NCI-H2081 treated with DMSO at 0.1 percent for 48 hours (cell line): Measurements from ENCODE around the gene OGN.
A peak's percentile ranks its signal among the peaks of the same experiment; 100 is the strongest.
"Not testable (repeated sequence)": the region's sequence is repeated elsewhere in the genome, so short reads cannot be mapped to it uniquely, and the experiment has no call there.

Experiments used
- DNase-seq: peaks from one replicate; lab custom pipeline; 2025; lab: John Stamatoyannopoulos, UW

Gene OGN, protein sequence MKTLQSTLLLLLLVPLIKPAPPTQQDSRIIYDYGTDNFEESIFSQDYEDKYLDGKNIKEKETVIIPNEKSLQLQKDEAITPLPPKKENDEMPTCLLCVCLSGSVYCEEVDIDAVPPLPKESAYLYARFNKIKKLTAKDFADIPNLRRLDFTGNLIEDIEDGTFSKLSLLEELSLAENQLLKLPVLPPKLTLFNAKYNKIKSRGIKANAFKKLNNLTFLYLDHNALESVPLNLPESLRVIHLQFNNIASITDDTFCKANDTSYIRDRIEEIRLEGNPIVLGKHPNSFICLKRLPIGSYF

DNA sequence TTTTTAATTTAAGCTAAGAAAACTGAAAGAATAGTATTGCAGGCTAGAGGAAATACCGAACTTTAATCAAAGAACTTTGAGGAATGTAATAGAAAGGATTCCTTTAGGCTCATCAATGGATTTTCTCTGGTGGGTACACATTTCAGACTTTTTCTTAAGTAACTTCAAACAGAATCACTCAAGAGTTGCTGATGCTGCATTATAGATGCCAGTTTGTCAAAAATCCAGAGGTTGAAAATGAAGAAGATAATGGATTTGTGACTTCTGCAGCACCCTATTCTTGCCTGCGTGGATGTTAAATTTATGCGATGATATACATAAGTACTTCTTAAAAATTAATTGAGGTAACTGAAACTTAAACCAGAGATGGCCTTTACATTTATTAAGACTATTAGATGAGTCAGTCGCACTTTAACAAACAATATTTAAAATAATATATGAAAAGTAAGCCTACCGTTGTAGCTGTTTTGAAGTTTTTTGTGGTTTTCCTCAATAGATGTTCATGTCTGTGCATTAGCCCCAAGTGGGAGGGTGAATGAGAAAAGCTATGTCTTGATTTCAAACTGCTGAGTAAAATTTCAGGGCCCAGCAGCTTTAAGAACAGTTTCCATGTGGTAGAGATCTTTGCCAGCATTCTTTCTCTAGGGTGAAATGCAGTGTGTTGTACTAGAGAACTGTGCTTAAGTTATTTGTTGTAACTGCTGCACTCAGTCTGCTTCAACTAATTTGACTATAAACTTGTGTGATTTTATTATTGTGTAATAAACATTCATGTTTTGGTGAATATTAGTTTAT is at the start of gene OGN:
Gene OGN, minus strand, starts transcription at position 537 of the 795 bp plus-strand sequence. CDS start 1,171 bp downstream, outside the sequence.
- DNase-seq, result no peak

DNA sequence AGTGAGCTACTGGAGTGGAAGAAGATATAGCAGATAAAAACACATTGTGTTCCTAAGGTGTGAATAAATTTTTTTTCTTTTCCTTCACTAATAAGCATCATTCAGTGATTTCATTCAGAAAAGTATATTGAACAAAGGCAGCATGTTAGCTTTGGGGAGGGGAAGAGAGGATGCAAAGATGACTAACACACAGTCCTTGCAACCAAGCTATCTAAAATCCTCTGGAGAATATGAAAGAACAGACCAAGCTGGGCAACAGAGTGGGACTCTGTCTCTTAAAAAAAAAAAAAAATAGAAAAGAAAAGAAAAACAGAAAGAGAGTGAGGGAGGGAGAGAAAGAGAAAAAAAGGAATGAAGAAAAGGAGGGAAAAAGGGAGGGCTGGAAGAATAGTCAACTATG is 42.2 kb upstream of the OGN start:
- no peak for DNase-seq

DNA sequence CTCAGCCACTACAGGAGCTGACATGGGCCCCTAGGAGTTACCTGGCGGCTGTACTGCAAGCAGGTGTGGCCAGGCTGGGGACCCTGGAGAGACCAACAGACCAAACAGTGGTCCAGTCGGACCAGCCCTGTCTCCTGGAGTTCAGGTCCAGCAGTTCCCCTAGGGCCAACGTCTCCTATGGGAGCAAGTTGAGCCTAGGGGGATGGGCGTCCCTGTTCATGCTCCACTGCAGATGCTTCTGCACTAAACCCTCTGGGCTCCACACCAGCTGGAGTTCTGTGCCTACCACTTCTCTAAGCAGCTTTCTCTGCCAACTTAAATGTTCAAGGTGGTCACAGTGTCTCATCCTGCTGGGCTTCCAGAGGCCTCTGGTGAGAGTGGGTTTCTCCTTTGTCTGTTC is 40.5 kb upstream of the OGN start:
- no peak for DNase-seq

DNA sequence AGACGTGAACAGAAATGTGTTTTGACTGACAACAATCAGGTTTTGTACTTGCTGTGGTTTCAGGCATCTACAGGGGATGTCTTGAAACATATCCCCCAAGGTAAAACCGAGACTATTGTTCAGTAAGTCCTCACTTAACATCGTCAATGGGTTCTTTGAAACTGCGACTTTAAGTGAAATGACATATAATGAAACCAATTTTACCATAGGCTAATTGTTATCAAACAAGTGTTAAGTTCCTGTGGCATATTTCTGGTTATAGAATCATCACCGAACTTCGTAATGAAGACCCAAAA is 36.3 kb upstream of the OGN start:
- no peak for DNase-seq

DNA sequence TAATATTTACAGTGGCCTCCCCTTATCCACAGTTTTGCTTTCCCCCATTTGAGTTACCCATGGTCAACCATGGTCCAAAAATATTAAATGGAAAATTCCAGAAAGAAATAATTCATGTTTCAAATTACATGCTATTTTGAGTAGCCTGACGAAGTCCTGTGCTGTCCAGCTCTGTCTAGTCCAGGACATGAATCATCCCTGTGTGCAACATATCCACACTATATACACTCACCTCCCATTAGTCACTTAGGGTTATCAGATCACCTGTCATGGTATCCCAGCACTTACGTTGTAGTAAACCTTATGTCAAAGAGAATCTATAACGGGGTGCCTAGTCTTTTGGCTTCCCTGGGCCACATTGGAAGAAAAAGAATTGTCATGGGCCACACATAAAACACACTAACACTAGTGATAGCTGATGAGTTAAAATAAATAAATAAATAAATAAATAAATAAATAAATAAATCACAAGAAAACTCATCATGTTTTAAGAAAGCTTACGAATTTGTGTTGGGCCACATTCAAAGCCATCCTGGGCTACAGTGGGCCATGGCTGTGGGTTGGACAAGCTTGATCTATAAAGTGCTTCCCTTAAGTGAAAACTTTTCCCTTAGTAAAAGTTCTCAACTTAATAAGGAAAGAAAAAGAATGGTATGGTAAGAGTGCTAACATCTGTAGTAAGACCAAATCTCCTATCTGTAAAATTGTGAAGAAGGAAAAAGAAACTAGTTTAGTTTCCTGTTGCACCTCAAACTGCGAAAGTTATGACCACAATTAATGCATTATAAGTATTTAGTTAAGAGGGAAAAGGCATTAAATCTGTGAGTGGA is 35.8 kb upstream of the OGN start:
- DNase-seq, result no peak

DNA sequence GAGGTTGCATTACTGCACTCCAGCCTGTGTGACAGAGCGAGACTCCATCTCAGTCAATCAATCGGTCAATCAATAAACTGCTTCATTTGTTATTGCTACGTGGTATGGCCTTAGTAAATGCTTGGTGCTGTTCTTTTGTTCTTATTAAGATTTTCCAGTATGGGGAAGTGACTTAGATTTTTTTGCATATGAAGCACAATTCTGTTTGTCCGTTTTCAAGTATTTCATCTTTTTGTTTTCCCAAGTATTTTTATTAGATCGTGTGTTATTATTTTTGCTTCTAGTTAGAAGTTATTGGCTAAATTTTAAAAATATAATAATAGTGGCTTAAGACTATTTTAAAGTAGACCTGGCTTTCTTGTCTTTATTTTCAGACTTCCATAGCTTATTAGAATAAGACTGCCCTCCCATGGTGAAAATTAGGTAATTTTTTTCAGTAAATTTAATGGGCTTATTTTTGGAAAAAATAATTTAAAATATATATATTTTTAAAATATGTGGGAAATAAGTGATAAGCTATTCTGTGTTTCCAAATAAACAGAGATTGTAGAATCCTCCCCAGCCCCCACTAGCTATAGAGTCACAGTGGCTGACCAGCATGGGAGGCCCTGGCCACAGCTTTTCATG is 34.6 kb upstream of the OGN start:
- no peak for DNase-seq

DNA sequence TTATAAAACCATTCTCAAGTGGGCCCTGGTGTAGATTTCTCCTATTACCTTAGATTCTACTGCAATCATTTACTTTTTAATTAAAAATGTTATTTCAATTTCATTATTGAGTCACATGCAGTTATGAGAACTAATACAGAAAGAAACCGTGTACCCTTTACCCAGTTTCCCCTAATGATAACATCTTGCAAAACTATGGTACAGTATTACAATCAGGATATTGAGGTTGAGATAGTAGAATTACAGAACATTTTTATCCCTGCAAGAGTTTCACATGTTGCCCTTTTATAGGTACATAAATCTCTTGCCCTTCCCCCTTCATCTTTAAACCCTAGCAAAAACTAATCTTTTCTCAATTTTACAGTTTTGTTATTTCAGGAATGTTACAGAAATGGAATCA is 30.9 kb upstream of the OGN start:
- no peak for DNase-seq

DNA sequence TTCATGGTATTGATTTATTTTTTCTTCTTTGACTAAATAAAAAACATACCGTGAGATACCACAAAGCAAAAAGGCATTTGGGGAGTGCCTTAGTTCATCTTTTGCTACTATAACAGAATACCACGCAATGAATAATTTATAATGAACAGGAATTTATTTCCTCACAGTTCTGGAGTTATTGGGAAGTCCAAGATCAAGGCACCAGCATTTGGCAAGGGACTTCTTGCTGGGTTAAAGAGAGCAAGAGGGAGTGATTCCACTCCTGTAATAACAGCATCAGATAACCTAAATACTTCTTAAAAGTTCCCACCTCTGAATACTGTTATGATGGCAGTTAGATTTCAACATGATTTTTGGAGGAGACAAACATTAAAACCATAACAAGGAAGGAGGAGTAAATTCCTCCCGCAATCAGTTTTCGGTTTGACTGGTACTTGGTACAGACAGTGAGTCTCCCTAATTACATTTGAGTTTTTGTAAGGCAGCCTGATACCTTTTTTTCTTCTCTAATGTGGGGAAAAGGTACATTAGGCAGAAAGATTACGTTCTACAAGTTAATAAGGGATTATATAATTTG is 28.7 kb upstream of the OGN start:
- DNase-seq, result no peak

DNA sequence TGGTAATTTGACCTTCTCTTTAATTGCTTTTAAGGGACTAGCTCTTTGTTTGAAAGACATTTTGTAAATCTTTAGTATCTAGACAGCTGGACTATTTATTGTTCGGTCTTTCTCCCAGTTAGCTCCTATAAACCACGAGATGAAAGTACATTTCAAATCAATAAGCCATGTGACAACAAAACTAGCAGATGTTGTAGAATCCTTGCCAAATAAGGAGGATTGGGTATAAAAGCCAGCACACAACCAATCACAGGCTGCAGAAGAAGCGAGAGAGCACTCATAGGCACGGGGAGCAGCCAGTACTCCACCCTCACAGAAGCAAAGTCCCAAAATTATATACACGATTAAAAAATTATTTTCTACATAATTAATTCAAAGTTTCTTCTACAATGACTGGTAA is 28.0 kb upstream of the OGN start:
- no peak for DNase-seq

DNA sequence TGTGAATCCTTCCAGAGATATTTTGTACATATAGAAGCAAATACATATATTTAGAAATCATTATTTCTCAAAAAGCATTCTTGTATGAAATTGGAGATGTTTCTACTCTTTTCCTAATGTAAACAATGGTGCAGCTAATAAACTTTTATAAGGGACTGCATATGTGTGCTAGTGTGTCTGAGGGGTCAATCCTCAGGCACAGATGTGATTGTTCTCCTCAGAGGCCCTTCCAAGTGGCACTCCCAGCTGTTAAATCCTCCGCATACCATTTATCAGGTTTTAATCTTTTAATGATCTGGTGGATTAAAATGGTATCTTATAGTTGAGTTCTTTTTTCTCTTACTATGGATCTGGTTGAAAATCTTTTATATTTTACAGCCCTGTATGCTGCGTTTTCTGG is 25.5 kb upstream of the OGN start:
- DNase-seq, result no peak

DNA sequence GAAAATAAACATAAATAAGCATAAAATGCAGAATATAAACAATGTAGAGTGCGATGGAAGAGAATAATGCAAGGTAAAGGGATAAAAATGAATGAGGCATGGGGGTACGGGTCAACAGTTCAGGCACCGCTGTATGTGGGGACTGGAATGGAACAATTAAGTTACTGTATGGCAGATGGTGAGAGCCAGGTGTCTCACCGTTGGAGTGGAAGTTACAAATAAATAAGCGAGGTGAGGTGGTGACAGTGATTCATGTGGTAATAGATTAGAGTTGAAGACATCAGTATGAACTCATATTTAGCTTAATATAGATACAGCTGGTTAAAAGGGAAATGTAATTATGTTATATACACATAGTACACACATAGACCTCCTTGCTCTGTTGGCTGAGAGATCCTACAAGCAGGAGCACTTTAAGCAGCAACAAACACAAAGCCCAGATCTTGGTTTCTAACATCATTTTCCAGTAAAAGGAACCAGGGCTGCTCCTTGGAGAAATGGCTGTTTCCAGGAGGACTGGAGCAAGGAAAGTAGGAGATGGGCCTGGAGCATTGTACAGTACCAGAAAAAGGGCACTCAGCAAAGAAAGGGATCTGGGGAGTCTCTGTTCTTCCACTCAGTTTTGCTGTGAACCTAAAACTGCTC is 22.2 kb upstream of the OGN start:
- DNase-seq, result peak; percentile 93

DNA sequence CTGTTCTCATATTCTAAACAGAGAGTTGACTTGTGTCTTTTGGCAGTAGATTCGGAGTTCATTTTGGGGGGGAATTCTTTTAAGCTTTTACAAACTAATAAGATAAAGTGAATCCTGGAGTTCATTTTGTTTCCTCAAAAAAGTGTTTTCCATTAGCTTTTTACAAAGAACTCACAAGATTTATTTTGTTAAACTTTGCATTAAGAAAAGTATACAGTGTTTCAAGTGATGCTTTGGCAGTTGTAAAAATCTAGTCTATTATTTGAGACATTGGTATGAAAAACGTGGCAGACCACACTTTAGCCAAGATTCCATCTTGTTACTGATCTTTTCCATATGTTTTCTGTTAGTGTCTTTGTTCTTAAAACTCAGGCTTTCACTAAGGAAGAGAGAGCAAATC is 21.1 kb upstream of the OGN start:
- DNase-seq, result no peak

DNA sequence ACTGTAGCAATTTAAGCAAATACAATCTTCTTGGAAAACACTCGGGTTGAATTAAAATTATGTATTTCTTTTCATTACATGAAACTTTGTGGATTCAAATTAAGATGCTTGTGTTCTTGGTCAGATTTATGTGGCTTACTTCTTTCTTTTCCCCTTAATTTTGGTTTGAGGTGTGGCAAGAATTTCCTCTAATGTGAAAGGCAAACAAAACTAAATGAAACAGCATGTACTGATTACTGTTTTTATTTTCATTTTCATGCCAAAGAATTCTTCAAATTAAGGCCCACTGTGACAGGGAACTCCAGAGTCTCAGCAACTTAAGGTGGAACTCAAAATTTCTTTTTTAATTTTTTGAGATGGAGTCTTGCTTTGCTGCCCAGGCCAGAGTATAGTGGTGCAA is 20.0 kb upstream of the OGN start, which contains the start of gene OMD:
Gene OMD, minus strand, starts transcription at position 132 of the 400 bp plus-strand sequence. CDS start 6,913 bp downstream, outside the sequence.
- no peak for DNase-seq

DNA sequence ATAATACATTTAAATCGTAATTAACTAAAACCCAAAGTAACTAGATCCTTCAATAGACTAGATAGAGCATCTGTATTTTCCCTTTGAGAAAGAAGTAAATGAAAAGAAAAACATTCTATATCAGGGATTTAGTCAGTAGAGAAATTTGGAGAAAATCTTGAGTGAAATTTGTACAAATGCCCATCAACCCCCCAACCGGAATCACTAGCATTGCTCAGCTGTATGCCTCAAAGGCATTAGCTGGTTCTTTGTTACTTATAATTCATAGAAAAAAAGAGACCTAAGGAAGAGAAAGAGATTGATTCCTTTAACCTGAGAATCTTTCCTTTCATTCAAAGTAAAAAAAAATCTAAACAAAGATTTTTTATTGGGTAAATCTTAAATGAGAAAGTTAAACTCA is 19.2 kb upstream of the OGN start:
- no peak for DNase-seq

DNA sequence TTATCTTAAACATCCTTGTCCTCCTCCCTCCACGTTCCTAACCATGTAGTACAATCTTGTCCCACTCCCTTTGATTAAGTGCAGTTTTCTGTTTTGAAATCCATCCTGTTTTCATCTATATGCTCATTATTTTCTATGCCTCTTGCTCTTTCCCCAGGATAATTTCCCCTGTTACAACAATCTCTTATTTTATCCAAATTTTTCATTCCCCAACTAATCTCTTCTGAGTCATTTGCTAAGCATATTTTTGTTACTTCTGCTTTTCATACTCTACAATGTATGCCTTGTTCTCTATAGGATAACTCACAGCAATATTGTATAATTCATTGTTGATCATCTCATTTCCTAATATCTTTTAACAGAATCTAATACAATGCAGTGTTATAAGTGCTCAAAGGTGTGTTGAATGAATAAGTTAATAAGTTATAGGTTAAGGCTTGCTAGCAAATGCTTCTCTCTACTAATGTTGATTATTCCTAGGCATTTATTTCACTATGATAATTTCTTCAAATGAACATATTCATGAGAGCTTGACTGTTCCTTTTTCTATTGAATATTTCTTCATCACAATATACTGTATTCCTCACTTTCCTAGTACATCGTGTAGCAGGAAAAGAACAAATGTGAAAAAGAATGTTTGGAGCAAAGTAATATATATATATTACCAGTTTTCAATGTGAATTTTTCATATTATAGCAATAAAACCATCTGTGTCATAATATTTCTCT is 18.4 kb upstream of the OGN start:
- DNase-seq, result no peak

DNA sequence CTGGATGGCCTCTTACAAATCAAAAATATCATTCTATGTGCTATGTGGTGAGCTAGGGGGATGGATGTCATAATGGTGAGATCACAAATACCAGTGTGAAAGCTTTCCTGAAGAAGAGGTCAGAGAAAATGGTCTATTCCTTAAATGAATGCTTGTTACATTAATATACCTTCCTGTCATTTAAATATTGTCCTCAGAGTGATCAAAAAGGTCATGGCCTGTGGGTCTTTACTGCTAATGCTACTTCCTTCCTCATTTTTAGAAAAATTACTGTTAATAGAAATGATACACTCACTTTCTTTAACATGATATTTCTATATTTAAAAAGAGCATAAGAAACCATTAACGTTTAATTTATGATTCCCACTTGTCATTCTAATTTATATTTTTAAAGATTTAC is 10.2 kb upstream of the OGN start:
- no peak for DNase-seq

DNA sequence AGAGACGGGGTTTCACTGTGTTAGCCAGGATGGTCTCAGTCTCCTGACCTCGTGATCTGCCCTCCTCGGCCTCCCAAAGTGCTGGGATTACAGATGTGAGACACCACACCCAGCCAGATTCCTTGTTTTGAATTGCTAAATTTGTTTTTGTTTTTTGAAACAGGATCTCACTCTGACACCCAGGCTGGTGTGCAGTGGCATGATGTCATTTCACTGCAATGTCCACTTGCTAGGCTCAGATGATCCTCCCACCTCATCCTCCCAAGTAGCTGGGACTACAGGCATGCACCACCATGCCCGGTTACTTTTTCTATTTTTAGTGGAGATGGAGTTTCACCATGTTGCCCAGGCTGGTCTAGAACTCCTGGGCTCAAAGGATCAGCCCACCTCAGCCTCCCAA is 6.8 kb upstream of the OGN start:
- not testable (repeated sequence) for DNase-seq

DNA sequence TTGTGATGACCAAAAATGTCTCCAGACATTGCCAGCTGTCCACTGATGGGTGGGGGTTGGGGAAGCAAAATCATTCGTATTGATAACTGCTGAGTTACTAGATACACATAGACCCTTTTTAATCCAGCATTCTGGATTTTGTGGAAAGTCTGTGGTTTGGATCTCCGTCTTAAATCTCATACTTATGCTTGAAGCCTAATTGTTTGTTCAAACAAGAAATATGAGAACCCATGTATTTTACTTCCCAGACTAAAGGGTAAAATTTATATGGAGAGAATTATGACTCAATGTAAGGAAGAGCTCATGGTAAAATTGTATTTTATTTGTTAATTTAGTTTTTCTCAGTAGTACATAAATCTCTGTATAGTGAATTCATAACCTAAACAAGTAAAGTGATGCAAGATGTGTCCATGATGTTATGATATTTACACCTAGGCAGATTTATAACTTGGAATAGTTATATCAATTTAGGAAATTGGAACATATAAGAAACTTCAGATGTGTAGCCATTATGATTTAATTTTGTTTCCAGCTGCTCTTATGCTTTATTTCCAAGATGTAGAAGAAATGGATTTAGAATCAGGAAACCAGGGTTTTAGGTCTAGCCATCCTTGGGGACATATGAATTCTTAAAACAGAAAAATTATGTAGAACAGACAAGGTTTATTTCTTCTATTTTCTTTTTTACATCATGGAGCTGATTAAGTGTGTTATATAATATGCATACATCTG is 4.5 kb upstream of the OGN start:
- no peak for DNase-seq

DNA sequence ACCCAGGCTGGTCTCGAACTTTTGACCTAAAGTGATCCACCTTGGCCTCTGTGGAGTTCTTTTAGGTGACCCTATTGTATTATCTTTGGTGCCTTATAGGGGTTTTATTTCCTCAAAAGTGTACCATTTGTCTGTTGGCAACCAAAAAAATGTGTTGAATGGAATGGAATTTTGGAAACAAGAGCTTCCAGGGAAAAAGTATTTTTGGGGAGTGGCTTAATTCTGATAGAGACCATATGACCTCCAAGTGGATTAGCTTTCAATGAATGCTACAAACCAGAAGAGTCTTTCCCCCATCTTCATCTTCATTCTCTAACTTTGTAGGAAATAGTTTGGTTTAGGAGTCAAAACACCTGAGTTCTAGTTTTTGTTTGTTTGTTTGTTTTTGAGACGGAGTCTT is 3.4 kb upstream of the OGN start:
- DNase-seq, result no peak

DNA sequence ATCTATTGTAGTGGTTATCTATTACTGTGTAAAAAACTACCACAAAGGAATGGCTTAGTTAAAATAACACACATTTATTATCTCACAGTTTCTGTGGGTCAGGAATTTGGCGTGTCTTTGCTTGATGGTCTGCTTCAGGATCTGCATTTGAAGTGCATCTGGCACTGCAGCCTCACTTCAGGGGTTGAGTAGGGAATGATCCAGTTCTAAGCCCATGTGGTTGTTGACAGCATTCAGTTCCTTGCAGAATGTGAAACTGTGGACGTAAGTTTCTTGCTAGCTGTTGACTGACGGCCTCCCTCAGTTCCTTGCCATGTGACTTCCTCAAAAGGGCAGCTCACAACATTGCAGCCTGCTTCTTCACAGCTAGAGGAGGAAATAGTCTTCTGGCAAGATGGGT is 2.1 kb upstream of the OGN start:
- no peak for DNase-seq
